A375 (cell line): ENCODE results near the gene C2CD4B. TPM values are rescaled to one million over a fixed set of nuclear protein-coding genes. Genes with fewer than 3 reads are reported as not detected.

Source experiments
- total RNA-seq: library from RNA; depleted of rRNA; stranded (reverse); fragments of >200 nt; shearing (Covaris generic); gene quantifications from 2 replicates; pipeline ENCODE4 v1.2.3, GENCODE V29; 2014; rRNA removed

Gene C2CD4B
- total RNA-seq = not detected in 2 replicates

DNA sequence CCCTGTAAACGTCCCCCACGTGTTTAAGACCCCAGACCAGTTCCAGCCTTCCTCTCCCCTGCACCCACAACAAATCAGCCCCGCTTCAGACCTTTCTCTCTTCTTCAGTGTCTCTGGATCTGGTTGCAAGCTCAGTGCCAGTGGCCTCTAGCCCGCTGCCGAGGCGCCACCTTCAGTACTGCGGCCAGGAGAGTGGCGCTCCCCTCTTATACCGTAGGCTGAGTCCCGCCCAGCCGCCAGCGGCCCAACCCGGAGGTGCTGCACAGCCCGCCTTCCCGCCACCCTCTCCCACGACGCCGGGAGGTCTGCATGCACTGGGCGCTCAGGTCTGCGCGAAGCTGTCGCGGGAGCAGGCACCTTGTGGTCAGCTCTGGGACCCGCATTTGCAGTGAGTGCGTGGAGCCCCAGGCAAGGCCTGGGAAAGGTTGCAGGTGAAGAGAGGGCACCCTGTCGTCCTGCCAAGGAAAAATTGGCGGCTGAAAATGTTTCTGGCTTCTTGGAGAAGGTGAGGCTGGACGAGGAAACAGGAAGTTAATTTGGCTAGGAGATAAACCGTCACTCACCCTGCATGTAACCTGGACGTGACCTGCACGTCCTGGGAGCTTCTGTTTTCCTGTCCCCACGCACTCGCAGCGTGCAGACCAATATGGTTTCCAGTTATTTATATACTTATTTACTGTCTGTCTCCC is at the start of gene C2CD4B:
TSS of gene C2CD4B (minus strand) at position 182 of the 689 bp plus-strand sequence. CDS start 301 bp downstream, outside the sequence.

Other genes with a start within 250 kb of the C2CD4B start
- gene VPS13C, start 104.8 kb downstream of the C2CD4B start, total RNA-seq = 14.5 and 18.2 TPM in 2 replicates
- gene C2CD4A, start 98.3 kb downstream of the C2CD4B start, total RNA-seq = not detected in 2 replicates
- gene TLN2, start 225.3 kb upstream of the C2CD4B start, total RNA-seq = 4.5 and 7.5 TPM in 2 replicates